ENCODE data around the gene DNAH17. TPM values are rescaled to one million over a fixed set of nuclear protein-coding genes. Genes with fewer than 3 reads are reported as not detected.

DNAH17 gene
- 0.04 TPM for total RNA-seq (2013)
- polyA plus RNA-seq (under 1 TPM; 0.01 to 0.51 (median 0.11) TPM), polyA minus RNA-seq (0.24 and 0.28 TPM in 2 replicates), total RNA-seq (9.0 to 85.4 (median 23.6) reads per million in 11 experiments)

DNA sequence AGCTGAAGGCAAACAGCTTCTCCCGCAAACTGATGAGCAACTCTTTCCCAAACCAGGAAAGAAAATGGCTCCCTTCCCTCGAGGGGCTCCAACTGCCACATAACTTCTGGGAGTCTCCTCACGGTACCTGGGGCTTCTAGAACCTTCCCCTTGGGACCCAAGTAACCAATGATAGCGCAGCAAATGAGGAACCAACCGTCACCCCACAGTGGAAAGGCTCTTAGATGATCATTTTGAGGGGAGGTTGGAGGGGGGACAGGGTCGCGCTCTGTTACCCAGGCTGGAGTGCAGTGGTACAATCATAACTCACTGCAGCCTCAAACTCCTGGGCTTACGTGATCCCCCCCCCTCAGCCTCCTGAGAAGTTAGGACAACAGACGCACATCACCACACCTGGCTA lies at the start of gene DNAH17:
Gene DNAH17, minus strand, starts transcription at position 101 of the 400 bp plus-strand sequence. CDS start 2,339 bp downstream, outside the sequence.
- TF ChIP-seq, protein P1, sequence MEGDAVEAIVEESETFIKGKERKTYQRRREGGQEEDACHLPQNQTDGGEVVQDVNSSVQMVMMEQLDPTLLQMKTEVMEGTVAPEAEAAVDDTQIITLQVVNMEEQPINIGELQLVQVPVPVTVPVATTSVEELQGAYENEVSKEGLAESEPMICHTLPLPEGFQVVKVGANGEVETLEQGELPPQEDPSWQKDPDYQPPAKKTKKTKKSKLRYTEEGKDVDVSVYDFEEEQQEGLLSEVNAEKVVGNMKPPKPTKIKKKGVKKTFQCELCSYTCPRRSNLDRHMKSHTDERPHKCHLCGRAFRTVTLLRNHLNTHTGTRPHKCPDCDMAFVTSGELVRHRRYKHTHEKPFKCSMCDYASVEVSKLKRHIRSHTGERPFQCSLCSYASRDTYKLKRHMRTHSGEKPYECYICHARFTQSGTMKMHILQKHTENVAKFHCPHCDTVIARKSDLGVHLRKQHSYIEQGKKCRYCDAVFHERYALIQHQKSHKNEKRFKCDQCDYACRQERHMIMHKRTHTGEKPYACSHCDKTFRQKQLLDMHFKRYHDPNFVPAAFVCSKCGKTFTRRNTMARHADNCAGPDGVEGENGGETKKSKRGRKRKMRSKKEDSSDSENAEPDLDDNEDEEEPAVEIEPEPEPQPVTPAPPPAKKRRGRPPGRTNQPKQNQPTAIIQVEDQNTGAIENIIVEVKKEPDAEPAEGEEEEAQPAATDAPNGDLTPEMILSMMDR (IDR thresholded peaks at IDR 0.05): no peak
- H3K9me3 Mint-ChIP-seq: peaks cover 0 to 3% (median 0%) of the 10 kb centered on the region in 7 donors
- WGBS (ENCODE audit: insufficient coverage): 69% methylated on average over 3 of the region's 9 CpGs

DNA sequence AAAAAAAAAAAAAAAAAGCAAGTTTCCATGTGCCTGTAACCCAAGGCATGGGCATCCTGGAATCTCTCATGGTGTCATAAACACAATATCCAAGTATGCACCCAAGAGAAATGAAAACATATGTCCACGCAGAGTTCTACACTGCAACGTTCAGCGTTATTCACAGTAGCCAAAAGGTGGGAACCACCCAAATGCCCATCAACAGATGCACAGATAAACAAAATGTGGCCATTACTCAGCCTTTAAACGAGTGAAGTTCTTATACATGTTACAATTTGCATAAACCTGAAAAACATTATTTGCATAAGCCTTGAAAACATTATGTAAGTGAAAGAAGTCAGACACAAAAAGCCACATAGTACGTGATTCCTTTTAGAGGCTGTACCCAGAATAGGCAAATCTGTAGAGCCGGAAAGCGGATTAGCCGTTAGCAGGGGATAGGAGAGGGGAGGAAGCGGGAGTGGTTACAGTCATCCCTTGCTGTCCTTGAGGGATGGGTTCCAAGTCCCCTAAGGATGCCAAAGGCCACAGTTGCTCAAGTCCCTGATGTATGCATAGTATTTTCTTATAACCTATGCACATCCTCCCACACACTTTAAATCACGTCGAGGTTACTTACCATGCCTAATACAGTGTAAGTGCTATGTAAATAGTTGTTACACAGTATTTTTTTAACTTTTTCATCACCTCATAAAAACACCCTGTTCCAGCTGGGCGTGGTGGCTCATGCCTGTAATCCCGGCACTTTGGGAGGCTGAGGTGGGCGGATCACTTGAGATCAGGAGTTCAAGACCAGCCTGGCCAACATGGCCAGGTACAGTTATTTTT lies 47.3 kb upstream of the DNAH17 start:
- intact Hi-C loops (cut with micrococcal nuclease): loop anchor here in 1 of 2 donors (10.0 kb wide), 1 partner anchor 60 kb away; no protein-coding TSS in a partner anchor
- H3K9me3 ChIP-seq (replicated peaks in 1 of 2; ENCODE audit: control insufficient read depth in 1 of 2, insufficient read depth in 1 of 2, low read length in 2 of 2): no peaks in the 10 kb centered on the region
- Mint-ChIP-seq H3K36me3 (no peaks in the 10 kb centered on the region), H3K4me1 (no peaks in the 10 kb centered on the region), H3K9me3 (peaks cover 0 to 3% (median 0%) of the 10 kb centered on the region in 7 donors), H3K4me3 (no peak overlapping the region), H3K27ac (no peak overlapping the region), H3K27me3 (ENCODE audit: low read depth in 3 of 3) (peaks cover 3 to 7% (median 5%) of the 10 kb centered on the region in 3 donors)
- H3K4me1 ChIP-seq (ENCODE audit: control insufficient read depth in 1 of 2, insufficient read depth in 2 of 2, low read length in 2 of 2): no peaks in the 10 kb centered on the region
- no peaks in the 10 kb centered on the region for H3K79me2 ChIP-seq (ENCODE audit: insufficient read depth, low read length)
- no peak overlapping the region for H3K9ac ChIP-seq (ENCODE audit: insufficient read depth, low read length, poor library complexity, severe bottlenecking)
- H4K20me1 ChIP-seq (ENCODE audit: insufficient read depth, low read length): no peaks in the 10 kb centered on the region
- H3K4me2 ChIP-seq (replicated peaks; ENCODE audit: extremely low read depth, low read length, poor library complexity, severe bottlenecking): no peak overlapping the region
- no peak for DNase-seq
- no peak overlapping the region for H2AFZ ChIP-seq (ENCODE audit: insufficient read depth, low read depth, low read length, poor library complexity, severe bottlenecking)
- H3K4me3 ChIP-seq (replicated peaks in 1 of 3; ENCODE audit: low read depth in 2 of 3, low read length in 3 of 3): no peak overlapping the region
- no peak overlapping the region for H3K27ac ChIP-seq (ENCODE audit: low read depth in 1 of 2, low read length in 2 of 2)
- TF ChIP-seq, protein P1 (IDR thresholded peaks at IDR 0.05): no peak
- WGBS (ENCODE audit: insufficient coverage): 98% methylated on average over 7 of the region's 14 CpGs
- H3K36me3 ChIP-seq (replicated peaks in 1 of 2; ENCODE audit: control insufficient read depth in 1 of 2, insufficient read depth in 2 of 2, low read length in 2 of 2): no peaks in the 10 kb centered on the region
- no peaks in the 10 kb centered on the region for H3K27me3 ChIP-seq (ENCODE audit: control insufficient read depth in 2 of 2, insufficient read depth in 2 of 2, low read length in 2 of 2)

More for the DNA sequence above, at the start of gene DNAH17:
- no peaks in the 10 kb centered on the region for H3K79me2 ChIP-seq (ENCODE audit: insufficient read depth, low read length)
- no peak within 1 kb of the TSS for H2AFZ ChIP-seq (ENCODE audit: insufficient read depth, low read depth, low read length, poor library complexity, severe bottlenecking)
- H3K27ac ChIP-seq (ENCODE audit: low read depth in 1 of 2, low read length in 2 of 2): peak within 1 kb of the TSS in 1 of 2 donors; percentile 11
- intact Hi-C loops (cut with micrococcal nuclease): no loop called here
- H3K27me3 Mint-ChIP-seq (ENCODE audit: low read depth in 3 of 3): peaks cover 0 to 3% (median 0%) of the 10 kb centered on the region in 3 donors
- H3K4me1 ChIP-seq (ENCODE audit: control insufficient read depth in 1 of 2, insufficient read depth in 2 of 2, low read length in 2 of 2): peaks cover 20 to 28% of the 10 kb centered on the region in 2 donors
- H3K4me3 ChIP-seq (replicated peaks in 1 of 3; ENCODE audit: low read depth in 2 of 3, low read length in 3 of 3): no peak within 1 kb of the TSS
- peaks cover 38% of the 10 kb centered on the region for H3K4me1 Mint-ChIP-seq
- H3K36me3 Mint-ChIP-seq: no peaks in the 10 kb centered on the region
- H3K9me3 ChIP-seq (replicated peaks in 1 of 2; ENCODE audit: control insufficient read depth in 1 of 2, insufficient read depth in 1 of 2, low read length in 2 of 2): no peaks in the 10 kb centered on the region
- DNase-seq: no peak
- H3K27me3 ChIP-seq (ENCODE audit: control insufficient read depth in 2 of 2, insufficient read depth in 2 of 2, low read length in 2 of 2): no peaks in the 10 kb centered on the region
- H3K4me3 Mint-ChIP-seq: no peak within 1 kb of the TSS
- H4K20me1 ChIP-seq (ENCODE audit: insufficient read depth, low read length): no peaks in the 10 kb centered on the region
- no peak within 1 kb of the TSS for H3K9ac ChIP-seq (ENCODE audit: insufficient read depth, low read length, poor library complexity, severe bottlenecking)
- no peak within 1 kb of the TSS for H3K4me2 ChIP-seq (replicated peaks; ENCODE audit: extremely low read depth, low read length, poor library complexity, severe bottlenecking)
- H3K36me3 ChIP-seq (replicated peaks in 1 of 2; ENCODE audit: control insufficient read depth in 1 of 2, insufficient read depth in 2 of 2, low read length in 2 of 2): no peaks in the 10 kb centered on the region
- peak within 1 kb of the TSS; percentile 49 to 85 (median 81) for H3K27ac Mint-ChIP-seq

Data from CD14-positive monocyte (primary cell).